GM12801 (cell line): Measurements from ENCODE around the gene TNXB.
"Not testable (repeated sequence)": the region's sequence is repeated elsewhere in the genome, so short reads cannot be mapped to it uniquely, and the experiment has no call there.

ENCODE experiments used
- CTCF ChIP-seq: IDR thresholded peaks from one replicate; pipeline ENCODE4 v1.5.1; 2011; ENCODE audit warnings: control low read depth; ENCODE audit not compliant: insufficient read length; ENCODE audit errors: extremely low read depth

Gene TNXB

GRCh38 chr6:32047539-32047854 is 61.6 kb downstream of the TNXB start:
- no peak for TF ChIP-seq CTCF

GRCh38 chr6:32047084-32047478 is 62.1 kb downstream of the TNXB start:
- no peak for TF ChIP-seq CTCF

- TF ChIP-seq CTCF = no peak
Observed at GRCh38 chr6:32046450-32047083, 62.6 kb downstream of the TNXB start.

GRCh38 chr6:32045811-32046449 is 63.2 kb downstream of the TNXB start:
- TF ChIP-seq CTCF = no peak

GRCh38 chr6:32037598-32038524 is 71.3 kb downstream of the TNXB start, which contains the start of gene CYP21A2:
Gene CYP21A2, plus strand, starts transcription at chr6:32038415. Its CDS starts 8 bp downstream, at chr6:32038423.
- not testable (repeated sequence) for TF ChIP-seq CTCF

- not testable (repeated sequence) for TF ChIP-seq CTCF
Observed at GRCh38 chr6:32014547-32014946, 94.6 kb downstream of the TNXB start, which contains the start of gene C4B. Gene C4B, plus strand, starts transcription at chr6:32014795. Its CDS starts 51 bp downstream, at chr6:32014846.
